Ishikawa (cell line): ENCODE results near the gene PKM.

Experiments
- CEBPB ChIP-seq: IDR thresholded peaks from 2 replicates; pipeline ENCODE4 v1.6.1; 2012
- EP300 ChIP-seq: IDR thresholded peaks from 2 replicates; pipeline ENCODE4 v1.6.1; 2012; ENCODE audit warnings: borderline replicate concordance
- FOXM1 ChIP-seq: IDR thresholded peaks from 2 replicates; pipeline ENCODE4 v1.6.1; 2012; ENCODE audit warnings: low read depth, borderline replicate concordance
- MAX ChIP-seq: IDR thresholded peaks from 2 replicates; pipeline ENCODE4 v1.6.1; 2012
- NFIC ChIP-seq: IDR thresholded peaks from 2 replicates; pipeline ENCODE4 v1.6.1; 2012
- RAD21 ChIP-seq: IDR thresholded peaks from 2 replicates; pipeline ENCODE4 v1.6.1; 2012; ENCODE audit warnings: low read depth
- TAF1 ChIP-seq: IDR thresholded peaks from 2 replicates; pipeline ENCODE4 v1.6.1; 2012; ENCODE audit warnings: low read depth, mild to moderate bottlenecking
- YY1 ChIP-seq: IDR thresholded peaks from 2 replicates; pipeline ENCODE4 v1.6.1; 2012; ENCODE audit warnings: low read depth
- ZBTB7A ChIP-seq: IDR thresholded peaks from 2 replicates; pipeline ENCODE4 v1.6.1; 2012; ENCODE audit warnings: low read depth

DNA sequence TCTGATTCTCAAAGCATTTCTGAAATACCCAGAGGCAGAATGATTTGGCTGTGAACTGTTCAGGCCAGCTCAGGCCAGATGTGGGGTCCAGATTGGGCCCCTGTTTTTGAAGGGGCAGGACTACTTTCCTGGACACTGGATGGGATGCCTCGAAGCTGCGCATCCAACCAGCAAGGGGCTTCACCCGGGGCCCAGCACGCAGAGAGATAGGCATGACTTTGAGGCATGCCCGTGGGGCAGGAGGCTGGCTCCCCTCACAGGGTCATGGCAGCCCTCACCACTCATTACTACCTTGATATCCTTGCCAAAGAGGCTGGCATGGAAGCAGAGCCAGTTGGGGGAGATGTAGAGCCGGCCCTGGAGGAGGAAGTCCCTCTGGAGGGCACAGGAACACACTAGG is 63.5 kb downstream of the PKM start:
- TF ChIP-seq YY1 = no peak
- TF ChIP-seq RAD21 = no peak
- no peak for TF ChIP-seq NFIC
- TF ChIP-seq ZBTB7A = no peak
- no peak for TF ChIP-seq FOXM1
- TF ChIP-seq MAX = no peak
- no peak for TF ChIP-seq EP300
- TF ChIP-seq TAF1 = no peak
- TF ChIP-seq CEBPB = no peak
